HG02870 (cell line): Measurements from ENCODE around the gene NETO1.

Experiments used
- ATAC-seq: cut with Tn5 transposase; IDR thresholded peaks from one replicate; pipeline ENCODE4 v1.9.1; 2021; ENCODE audit warnings: mild to moderate bottlenecking, moderate library complexity; ENCODE audit not compliant: unreplicated experiment

Gene NETO1

DNA sequence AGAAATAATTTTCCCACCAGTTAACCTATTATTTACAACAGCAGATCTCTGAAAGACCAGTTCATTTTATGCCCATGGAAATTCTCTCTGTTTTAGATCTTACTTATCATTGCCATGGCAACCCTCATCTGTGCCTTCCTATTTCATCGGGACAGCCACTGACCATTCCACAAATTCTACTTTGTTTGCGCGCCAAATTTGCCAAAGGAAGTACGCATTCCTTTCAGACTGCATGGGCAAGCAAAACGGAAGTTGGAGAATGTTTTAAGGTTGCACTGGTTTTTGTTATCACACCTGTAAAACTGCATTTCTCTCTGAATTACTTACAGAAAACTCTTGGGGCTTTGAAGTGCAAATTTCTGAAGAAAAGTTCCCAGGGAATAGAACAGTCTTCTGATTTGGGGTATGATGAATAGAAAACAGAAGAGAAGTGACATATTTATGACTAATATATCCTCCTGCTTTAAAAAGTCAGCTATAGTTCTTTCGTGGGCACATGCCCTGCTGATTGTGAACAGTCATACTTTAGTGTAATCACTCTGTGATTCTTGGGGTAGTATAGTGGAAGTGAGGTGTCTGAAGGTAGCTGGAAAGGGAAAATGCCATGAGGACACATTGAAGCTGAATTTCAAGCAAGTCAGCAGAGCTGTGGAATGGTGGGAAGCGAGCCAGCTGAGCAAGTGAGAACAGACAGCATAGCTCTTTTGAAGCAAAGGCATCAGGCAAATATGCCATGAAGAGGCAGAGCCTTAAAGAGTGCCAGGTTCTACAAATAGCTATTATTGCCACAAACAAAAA is 20.9 kb downstream of the NETO1 start:
- ATAC-seq: no peak

DNA sequence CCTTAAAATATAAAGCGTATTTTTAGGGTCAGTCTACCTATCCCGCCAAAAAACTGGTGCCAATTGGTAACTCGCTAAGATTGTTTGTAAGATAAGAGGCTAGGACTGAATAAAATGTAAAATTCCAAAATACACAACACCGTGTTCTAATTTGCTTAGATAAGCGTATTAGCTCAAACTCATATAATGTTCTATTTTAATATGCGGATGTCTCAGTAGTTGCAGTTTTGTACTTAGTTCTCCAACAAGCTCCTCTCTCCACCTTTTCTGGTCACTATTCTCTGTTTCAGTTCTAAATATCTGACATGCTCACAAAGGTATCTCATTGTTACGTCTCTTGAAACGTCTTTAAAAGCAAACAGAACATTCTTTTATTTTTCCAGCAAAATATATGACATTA is 24.0 kb downstream of the NETO1 start:
- ATAC-seq: no peak

- no peak for ATAC-seq
Measured at GRCh38 chr18:72840109-72840508, 27.7 kb downstream of the NETO1 start.

- ATAC-seq: no peak
Measured at GRCh38 chr18:72834731-72835130, 33.1 kb downstream of the NETO1 start.

DNA sequence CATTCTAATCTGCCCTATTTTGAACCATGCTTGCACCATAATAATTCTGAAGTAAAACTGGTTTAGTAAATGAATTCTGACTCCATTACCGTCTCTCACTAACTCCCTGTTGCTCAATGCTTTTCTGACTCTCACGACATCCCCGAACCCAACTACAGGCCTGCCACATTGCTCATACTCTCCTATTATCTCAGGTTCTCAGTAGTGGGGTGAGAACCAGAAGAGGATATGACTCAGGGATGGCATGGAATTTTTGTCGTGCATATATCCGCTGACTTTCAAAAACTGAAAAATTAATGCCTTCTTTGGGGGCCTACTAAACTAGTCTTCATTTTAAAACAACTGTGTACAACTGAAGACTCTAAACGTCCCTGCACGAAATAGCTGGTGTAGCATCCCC is 34.3 kb downstream of the NETO1 start:
- ATAC-seq: no peak

- no peak for ATAC-seq
Measured at GRCh38 chr18:72830109-72830508, 37.7 kb downstream of the NETO1 start.

- no peak for ATAC-seq
Measured at GRCh38 chr18:72828601-72829000, 39.2 kb downstream of the NETO1 start.

DNA sequence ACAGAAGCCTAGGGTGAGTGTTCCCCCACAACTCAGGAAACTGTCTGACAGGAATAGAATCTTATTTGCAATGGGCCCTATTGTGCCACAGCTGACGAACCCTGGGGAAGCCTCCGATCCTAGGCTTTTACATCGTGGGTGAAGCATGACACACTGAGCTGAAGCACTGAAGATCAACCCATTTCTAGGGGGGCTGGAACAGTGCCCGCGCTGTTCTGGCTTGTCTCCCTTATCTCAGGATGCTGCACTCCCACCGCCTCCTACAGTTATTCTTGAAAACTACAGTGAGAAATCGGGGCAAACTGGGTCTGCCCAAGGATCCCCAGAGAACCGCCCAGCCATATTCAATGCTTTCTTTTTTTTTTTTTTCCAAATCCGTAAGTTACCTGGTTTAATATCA is 41.1 kb downstream of the NETO1 start:
- no peak for ATAC-seq

GRCh38 chr18:72823345-72823744 is 44.4 kb downstream of the NETO1 start:
- ATAC-seq: no peak

DNA sequence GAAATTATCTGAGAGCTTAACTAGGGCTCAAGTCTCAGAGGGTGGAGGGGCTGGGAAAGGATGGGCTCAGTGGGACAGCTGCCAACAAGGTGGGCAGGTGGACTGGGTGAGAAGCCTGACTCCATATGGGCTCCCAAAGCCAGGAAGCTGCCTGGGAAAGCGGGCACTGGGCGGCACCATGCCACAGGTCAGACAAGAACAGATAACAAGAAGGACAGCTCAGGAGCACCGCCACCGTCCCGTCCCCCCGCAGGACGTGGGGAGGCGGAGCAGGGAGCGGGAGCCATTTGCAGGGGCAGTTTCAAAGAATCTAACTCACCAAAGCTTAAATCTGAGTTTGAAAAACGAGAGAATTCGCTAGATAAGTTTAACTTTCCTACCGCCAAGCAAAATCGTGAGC is 45.6 kb downstream of the NETO1 start:
- ATAC-seq: no peak

- ATAC-seq: no peak
Measured at GRCh38 chr18:72820571-72820970, 47.2 kb downstream of the NETO1 start.

DNA sequence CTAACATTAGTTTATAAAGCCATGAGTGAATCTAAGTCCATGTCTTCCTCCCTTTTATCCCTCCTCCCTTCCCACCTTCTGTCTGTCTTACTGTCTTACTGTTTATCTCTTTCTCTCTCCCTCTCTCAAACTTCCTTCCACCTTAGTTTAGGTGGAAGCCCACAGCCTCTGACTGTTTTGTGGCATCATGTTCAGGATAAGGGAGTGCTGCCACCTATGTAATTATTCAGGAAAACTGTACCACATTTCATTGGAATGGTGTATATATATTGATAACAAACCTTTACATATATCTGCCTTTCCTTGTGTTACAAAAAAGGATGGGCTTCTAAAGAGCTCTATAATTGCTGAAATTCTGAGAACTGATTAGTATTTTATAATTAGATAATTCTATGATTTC is 48.7 kb downstream of the NETO1 start:
- no peak for ATAC-seq

- no peak for ATAC-seq
Measured at GRCh38 chr18:72811047-72811446, 56.7 kb downstream of the NETO1 start.

GRCh38 chr18:72808680-72809079 is 59.1 kb downstream of the NETO1 start:
- no peak for ATAC-seq

GRCh38 chr18:72799106-72799505 is 68.7 kb downstream of the NETO1 start:
- no peak for ATAC-seq

DNA sequence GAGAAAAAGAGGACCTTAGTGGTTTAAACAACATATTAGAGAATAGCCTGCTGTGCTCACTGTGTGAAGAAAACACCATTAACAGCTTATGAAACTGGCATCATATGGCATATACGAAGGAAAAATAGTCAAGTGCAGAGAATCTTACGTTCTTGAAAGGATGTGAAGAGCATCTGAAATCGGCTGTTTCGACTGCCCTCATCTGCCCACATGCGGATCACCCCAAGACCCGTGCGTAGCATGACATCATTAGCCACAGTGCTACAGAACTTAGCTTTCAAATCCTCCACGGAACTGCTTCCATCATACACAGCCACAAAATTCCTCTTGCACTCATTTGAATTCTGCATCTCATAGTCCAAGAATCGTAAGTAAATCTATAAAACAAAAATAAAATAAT is 84.3 kb downstream of the NETO1 start:
- ATAC-seq: no peak

DNA sequence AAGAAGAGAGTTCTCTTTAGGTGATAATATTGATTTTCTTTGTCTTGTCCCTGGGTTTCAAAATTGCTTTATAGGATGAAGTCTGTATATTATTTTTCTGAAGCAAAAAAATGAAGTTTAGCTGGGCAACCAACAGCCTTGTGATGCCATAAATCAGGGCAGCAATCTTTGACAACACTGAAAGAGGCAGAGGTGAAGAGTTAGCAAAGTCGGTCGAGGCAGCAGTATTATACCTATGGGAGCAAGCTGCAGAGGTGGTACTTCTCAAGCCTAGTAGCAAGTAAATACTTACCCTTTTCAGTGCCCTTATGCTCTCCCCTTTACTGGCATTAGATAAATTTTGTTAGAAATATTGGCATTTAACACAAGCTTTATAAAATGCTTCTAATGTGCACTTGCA is 92.9 kb downstream of the NETO1 start:
- ATAC-seq: no peak

GRCh38 chr18:72772916-72773315 is 94.9 kb downstream of the NETO1 start:
- no peak for ATAC-seq

- ATAC-seq: no peak
Measured at GRCh38 chr18:72768681-72769229, 99.0 kb downstream of the NETO1 start.

GRCh38 chr18:72762515-72763122 is 105.2 kb downstream of the NETO1 start:
- peak; percentile 82 for ATAC-seq

GRCh38 chr18:72752220-72752619 is 115.6 kb downstream of the NETO1 start:
- no peak for ATAC-seq

DNA sequence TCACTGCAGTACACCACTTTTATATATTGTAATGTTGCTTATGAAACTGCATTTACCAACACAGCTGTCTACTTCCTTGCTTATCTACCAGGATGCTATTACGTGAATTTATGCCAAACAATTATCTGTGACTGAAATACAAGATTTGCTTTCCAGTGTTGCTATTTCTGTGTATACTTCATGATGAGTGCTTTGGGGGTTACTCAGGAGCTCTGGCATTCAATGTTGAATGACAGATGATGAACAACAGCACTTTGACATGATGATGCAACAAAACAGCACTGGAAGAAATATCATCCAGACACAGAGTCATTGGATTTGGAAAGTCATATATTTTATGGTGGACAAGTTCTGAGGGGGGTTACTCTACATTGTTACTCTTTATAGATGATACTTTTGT is 125.8 kb downstream of the NETO1 start:
- ATAC-seq: no peak
